Lung (tissue), 12 donors: ENCODE measurements around the gene ATF6. TPM values are rescaled to one million over a fixed set of nuclear protein-coding genes. Genes with fewer than 3 reads are reported as not detected.

Experiments
- ATAC-seq: fragments of 200-7000 bp; cut with Tn5 transposase; one replicate; pipeline ENCODE4 v1.9.1; 2020; ENCODE audit warnings: moderate number of reproducible peaks; ENCODE audit not compliant: insufficient read depth, low FRiP score
- DNase-seq, 3 donors: peaks; one replicate each; pipeline ENCODE4 v3.0.0-alpha.2; 2013 to 2017
- H3K27ac ChIP-seq, 2 donors: one replicate each; pipeline ENCODE4 v1.5.1; 2013; ENCODE audit warnings: mild to moderate bottlenecking in 2 of 2, moderate library complexity in 2 of 2, control low read depth in 1 of 2, inconsistent platforms in 1 of 2, low read depth in 1 of 2, low read length in 1 of 2
- H3K27me3 ChIP-seq, 3 donors: one replicate each; pipeline ENCODE4 v1.5.1; 2013; ENCODE audit warnings: low read length in 2 of 3; ENCODE audit not compliant: control insufficient read depth in 3 of 3, insufficient read depth in 3 of 3
- H3K36me3 ChIP-seq, 4 donors: one replicate each; pipeline ENCODE4 v1.5.1; 2013; ENCODE audit warnings: low read length in 4 of 4, mild to moderate bottlenecking in 1 of 4, moderate library complexity in 1 of 4; ENCODE audit not compliant: control insufficient read depth in 4 of 4, insufficient read depth in 4 of 4
- H3K4me1 ChIP-seq, 5 donors: one replicate each; pipeline ENCODE4 v1.5.1; 2013; ENCODE audit warnings: low read length in 5 of 5, mild to moderate bottlenecking in 2 of 5, moderate library complexity in 1 of 5; ENCODE audit not compliant: control insufficient read depth in 5 of 5, insufficient read depth in 5 of 5
- H3K4me3 ChIP-seq: one replicate; pipeline ENCODE4 v1.5.1; 2013; ENCODE audit warnings: mild to moderate bottlenecking, control low read depth, moderate library complexity
- H3K9ac ChIP-seq, 2 donors: one replicate each; pipeline ENCODE4 v1.5.1; 2013; ENCODE audit warnings: low read length in 2 of 2, control low read depth in 1 of 2; ENCODE audit not compliant: insufficient read depth in 1 of 2
- H3K9me3 ChIP-seq, 4 donors: one replicate each; pipeline ENCODE4 v1.5.1; 2013; ENCODE audit warnings: low read length in 3 of 4, mild to moderate bottlenecking in 1 of 4, moderate library complexity in 1 of 4; ENCODE audit not compliant: control insufficient read depth in 4 of 4, insufficient read depth in 3 of 4
- WGBS, 2 donors: extraction: QIAGEN DNeasy Blood & Tissue Kit; methylation state at CpG; one replicate each; pipeline ENCODE4 v1.1.7; 2013; 5-methylcytosine and 5-hydroxymethylcytosine counted together
- polyA plus RNA-seq, 2 donors: library from polyadenylated mRNA; stranded (reverse); fragments of 200-250 nt; gene quantifications; one replicate each; pipeline ENCODE4 v1.2.1, GENCODE V29; 2013
- total RNA-seq, 2 donors: library from RNA; depleted of rRNA in 1 of 2; stranded (reverse); fragments of >200 nt in 1 of 2; gene quantifications; one replicate each; pipeline ENCODE4 v1.2.1, GENCODE V29; 2014 to 2021
- TF ChIP-seq, protein P1 (sequence below): IDR thresholded peaks from 2 replicates; pipeline ENCODE4 v1.5.1; 2012; ENCODE audit warnings: mild to moderate bottlenecking; ENCODE audit errors: control extremely low read depth, extremely low read depth
- donor health status: control.
- donor health status: control.
- donor health status: Bipolar disorder and iron deficiency.
- donor health status: healthy.
- donor health status: DM: yes; HTN: yes; CAD: no.

ATF6 gene
- total and polyA plus RNA-seq, 4 donors = 4.3 to 44.8 (median 22.6) TPM

DNA sequence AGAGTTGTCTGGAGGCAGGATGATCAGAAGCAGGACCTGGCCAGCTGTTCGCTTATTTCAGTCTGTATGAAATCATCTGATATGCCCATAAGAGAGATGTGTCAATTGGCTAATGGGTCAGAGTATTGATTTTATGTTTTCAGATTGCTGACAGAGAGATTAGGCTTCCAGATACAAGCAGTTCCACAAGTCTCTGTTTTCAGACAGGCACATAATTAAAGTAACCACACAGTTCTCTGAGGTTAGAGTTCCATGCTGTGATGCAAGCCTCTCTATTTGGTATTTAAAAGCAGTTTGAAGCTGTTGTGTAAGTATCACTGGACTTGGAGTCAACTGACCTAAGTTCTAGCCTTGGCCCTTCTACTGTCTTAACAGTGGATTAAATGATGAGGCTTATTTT is 50.1 kb downstream of the ATF6 start:
- no peak for ATAC-seq
- Histone ChIP-seq H3K4me1 (peaks cover 0 to 3% (median 0%) of the 10 kb centered on the region in 5 donors), H3K4me3 (no peak overlapping the region), H3K36me3 (peaks cover 0 to 7% (median 6%) of the 10 kb centered on the region in 4 donors), H3K9me3 (no peaks in the 10 kb centered on the region), H3K27me3 (no peaks in the 10 kb centered on the region), H3K9ac (no peak overlapping the region), H3K27ac (no peak overlapping the region)
- DNase-seq = peak in 1 of 3 donors; percentile 19
- WGBS, 2 donors = 93 to 97% methylated on average over 1 of the region's 1 CpG
- TF ChIP-seq, protein P1, sequence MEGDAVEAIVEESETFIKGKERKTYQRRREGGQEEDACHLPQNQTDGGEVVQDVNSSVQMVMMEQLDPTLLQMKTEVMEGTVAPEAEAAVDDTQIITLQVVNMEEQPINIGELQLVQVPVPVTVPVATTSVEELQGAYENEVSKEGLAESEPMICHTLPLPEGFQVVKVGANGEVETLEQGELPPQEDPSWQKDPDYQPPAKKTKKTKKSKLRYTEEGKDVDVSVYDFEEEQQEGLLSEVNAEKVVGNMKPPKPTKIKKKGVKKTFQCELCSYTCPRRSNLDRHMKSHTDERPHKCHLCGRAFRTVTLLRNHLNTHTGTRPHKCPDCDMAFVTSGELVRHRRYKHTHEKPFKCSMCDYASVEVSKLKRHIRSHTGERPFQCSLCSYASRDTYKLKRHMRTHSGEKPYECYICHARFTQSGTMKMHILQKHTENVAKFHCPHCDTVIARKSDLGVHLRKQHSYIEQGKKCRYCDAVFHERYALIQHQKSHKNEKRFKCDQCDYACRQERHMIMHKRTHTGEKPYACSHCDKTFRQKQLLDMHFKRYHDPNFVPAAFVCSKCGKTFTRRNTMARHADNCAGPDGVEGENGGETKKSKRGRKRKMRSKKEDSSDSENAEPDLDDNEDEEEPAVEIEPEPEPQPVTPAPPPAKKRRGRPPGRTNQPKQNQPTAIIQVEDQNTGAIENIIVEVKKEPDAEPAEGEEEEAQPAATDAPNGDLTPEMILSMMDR = no peak

- Histone ChIP-seq H3K4me3 (no peak overlapping the region), H3K36me3 (peaks cover 6 to 11% (median 8%) of the 10 kb centered on the region in 4 donors), H3K9me3 (no peaks in the 10 kb centered on the region), H3K27ac (no peak overlapping the region), H3K27me3 (no peaks in the 10 kb centered on the region), H3K4me1 (peaks cover 0 to 3% (median 0%) of the 10 kb centered on the region in 5 donors), H3K9ac (no peak overlapping the region)
- ATAC-seq (no peak), DNase-seq (no peak)
- WGBS, 2 donors = 98% methylated on average over 4 of the region's 4 CpGs
- TF ChIP-seq, protein P1 = no peak
Measured at GRCh38 chr1:161817176-161817730, 51.1 kb downstream of the ATF6 start.

GRCh38 chr1:161820914-161821313 is 54.8 kb downstream of the ATF6 start:
- H3K9me3 ChIP-seq = no peaks in the 10 kb centered on the region
- ATAC-seq = no peak
- 97 to 99% methylated on average over 5 of the region's 5 CpGs for WGBS, 2 donors

More at GRCh38 chr1:161820914-161821313, 54.8 kb downstream of the ATF6 start:
- TF ChIP-seq, protein P1 = no peak
- H3K4me3 ChIP-seq = no peak overlapping the region
- DNase-seq = no peak
- no peak overlapping the region for H3K27ac ChIP-seq
- H3K27me3 ChIP-seq = no peaks in the 10 kb centered on the region
- H3K36me3 ChIP-seq = peaks cover 7 to 14% (median 9%) of the 10 kb centered on the region in 4 donors
- H3K4me1 ChIP-seq = peaks cover 0 to 3% (median 0%) of the 10 kb centered on the region in 5 donors
- no peak overlapping the region for H3K9ac ChIP-seq
